ENCODE data around the gene RNF4. TPM values are rescaled to one million over a fixed set of nuclear protein-coding genes. Genes with fewer than 3 reads are reported as not detected.
A peak's percentile ranks its signal among the peaks of the same experiment; 100 is the strongest.
"Not testable (repeated sequence)": the region's sequence is repeated elsewhere in the genome, so short reads cannot be mapped to it uniquely, and the experiment has no call there.

The RNF4 gene
- polyA plus RNA-seq, 5 donors: 55.4 to 63.2 (median 59.9) TPM

- no peak for DNase-seq
These were observed 47.7 kb downstream of the RNF4 start for GRCh38 chr4:2516635-2517034.

GRCh38 chr4:2526559-2526958 lies 57.7 kb downstream of the RNF4 start:
- DNase-seq: no peak

- no peak for DNase-seq
These were observed 66.0 kb downstream of the RNF4 start for GRCh38 chr4:2534904-2535375.

GRCh38 chr4:2535376-2536192 lies 66.7 kb downstream of the RNF4 start:
- peak; percentile 42 to 58 for DNase-seq

- peak; percentile 99 to 100 for DNase-seq
These were observed 67.5 kb downstream of the RNF4 start, which contains the start of gene FAM193A for GRCh38 chr4:2536193-2537010. Gene FAM193A (plus strand): TSS chr4:2536647. CDS start chr4:2536916, 269 bp downstream.

GRCh38 chr4:2537011-2537830 lies 68.3 kb downstream of the RNF4 start:
- peak; percentile 46 to 50 for DNase-seq

- DNase-seq: not testable (repeated sequence)
These were observed 74.8 kb downstream of the RNF4 start for GRCh38 chr4:2543580-2544191.

GRCh38 chr4:2545321-2546013 lies 76.6 kb downstream of the RNF4 start:
- no peak for DNase-seq

GRCh38 chr4:2546286-2546823 lies 77.4 kb downstream of the RNF4 start:
- DNase-seq: no peak

- not testable (repeated sequence) for DNase-seq
These were observed 78.2 kb downstream of the RNF4 start for GRCh38 chr4:2546961-2547691.

GRCh38 chr4:2551118-2551517 lies 82.2 kb downstream of the RNF4 start:
- no peak for DNase-seq

- DNase-seq: no peak
These were observed 83.9 kb downstream of the RNF4 start for GRCh38 chr4:2552806-2553205.

GRCh38 chr4:2558301-2558700 lies 89.4 kb downstream of the RNF4 start:
- DNase-seq: no peak

- no peak for DNase-seq
These were observed 91.3 kb downstream of the RNF4 start for GRCh38 chr4:2560167-2560566.

Other genes with a start within 250 kb of the RNF4 start
- gene HAUS3, start 227.0 kb upstream of the RNF4 start, polyA plus RNA-seq (ENCODE audit: insufficient read depth in 1 of 5, insufficient read length in 5 of 5, low replicate concordance in 1 of 5): 10 to 100 TPM; 17.9 to 27.4 (median 25.0) TPM
- 1 to 10 TPM; 3.0 to 4.6 (median 3.7) TPM for gene POLN, start 227.0 kb upstream of the RNF4 start, polyA plus RNA-seq (ENCODE audit: insufficient read depth in 1 of 5, insufficient read length in 5 of 5, low replicate concordance in 1 of 5)
- gene MXD4, start 207.0 kb upstream of the RNF4 start, polyA plus RNA-seq (ENCODE audit: insufficient read depth in 1 of 5, insufficient read length in 5 of 5, low replicate concordance in 1 of 5): 100 to 1,000 TPM in 1 of 5 donors, 10 to 100 TPM in 4; 66.2 to 116 (median 79.0) TPM
- 1 to 10 TPM; 2.9 to 4.0 (median 3.4) TPM for gene ZFYVE28, start 50.5 kb upstream of the RNF4 start, polyA plus RNA-seq (ENCODE audit: insufficient read depth in 1 of 5, insufficient read length in 5 of 5, low replicate concordance in 1 of 5)
- 1 to 10 TPM in 4 of 5 donors, under 1 TPM in 1; 0.26 to 2.0 (median 1.2) TPM for gene CFAP99, start 50.2 kb upstream of the RNF4 start, polyA plus RNA-seq (ENCODE audit: insufficient read depth in 1 of 5, insufficient read length in 5 of 5, low replicate concordance in 1 of 5)
- 10 to 100 TPM; 26.0 to 32.8 (median 26.7) TPM for gene FAM193A, start 67.5 kb downstream of the RNF4 start, polyA plus RNA-seq (ENCODE audit: insufficient read depth in 1 of 5, insufficient read length in 5 of 5, low replicate concordance in 1 of 5)